Colonic mucosa (tissue), 4 donors: ENCODE data around the gene FKBP2. TPM values are rescaled to one million over a fixed set of nuclear protein-coding genes. Genes with fewer than 3 reads are reported as not detected.

Source experiments
- DNase-seq: peaks from one replicate; pipeline ENCODE4 v3.0.0-alpha.2; 2020
- H3K27ac ChIP-seq: fragments of 200-600 bp; one replicate; pipeline ENCODE4 v1.8.0; 2021
- H3K27me3 ChIP-seq: fragments of 200-600 bp; one replicate; pipeline ENCODE4 v1.8.0; 2021
- H3K36me3 ChIP-seq: fragments of 200-600 bp; one replicate; pipeline ENCODE4 v1.8.0; 2021
- H3K4me1 ChIP-seq: fragments of 200-600 bp; one replicate; pipeline ENCODE4 v1.8.0; 2021; ENCODE audit warnings: mild to moderate bottlenecking
- H3K4me3 ChIP-seq: fragments of 200-600 bp; one replicate; pipeline ENCODE4 v1.8.0; 2021
- H3K9ac ChIP-seq, 2 donors: one replicate each; pipeline ENCODE4 v1.7.0; 2013; ENCODE audit warnings: control low read depth in 2 of 2, low read depth in 2 of 2, low read length in 2 of 2
- H3K9me3 ChIP-seq: fragments of 200-600 bp; one replicate; pipeline ENCODE4 v1.8.0; 2021
- CTCF ChIP-seq: fragments of 200-600 bp; IDR thresholded peaks from one replicate; pipeline ENCODE4 v1.8.0; 2022; ENCODE audit warnings: antibody characterized with exemption, mild to moderate bottlenecking
- intact Hi-C: fragments of 100-400 bp; cut with DNase I; formaldehyde crosslinking; loops from one replicate; pipeline ENCODE4 v1.14.1; 2022
- total RNA-seq, 2 donors: library from RNA; stranded (reverse); fragmentation: NEBNext Ultra II Directional in 1 of 2; extraction: Animal tissue kit (Norgen Biotek cat#: 25700) in 1 of 2; gene quantifications; one replicate each; pipeline ENCODE4 v1.2.1, GENCODE V29; 2021
- donor health status: healthy.
- donor health status: DM: no; HTN: no; CAD: no.
- donor health status: DM: no; HTN: no; CAD: no.

Gene FKBP2
- total RNA-seq, 2 donors from 2014 or later, result 71.7 to 104 TPM

GRCh38 chr11:64289002-64289564, 48.2 kb downstream of the FKBP2 start:
- Histone ChIP-seq H3K9me3 (no peaks in the 10 kb centered on the region), H3K27me3 (peaks cover 36% of the 10 kb centered on the region), H3K27ac (no peak overlapping the region), H3K36me3 (no peaks in the 10 kb centered on the region), H3K9ac (no peak overlapping the region), H3K4me1 (peaks cover 3% of the 10 kb centered on the region), H3K4me3 (no peak overlapping the region)
- no peak for TF ChIP-seq CTCF
- no peak for DNase-seq
- intact Hi-C loops, result no loop called here

GRCh38 chr11:64290352-64291261, 49.7 kb downstream of the FKBP2 start:
- no peak overlapping the region for H3K27ac ChIP-seq
- intact Hi-C loops, result no loop called here
- DNase-seq, result no peak
- H3K27me3 ChIP-seq, result peaks cover 44% of the 10 kb centered on the region
- no peak overlapping the region for H3K4me3 ChIP-seq
- peaks cover 3% of the 10 kb centered on the region for H3K4me1 ChIP-seq
- TF ChIP-seq CTCF, result no peak
- H3K9ac ChIP-seq, result no peak overlapping the region
- no peaks in the 10 kb centered on the region for H3K36me3 ChIP-seq
- H3K9me3 ChIP-seq, result no peaks in the 10 kb centered on the region

- DNase-seq, result no peak
- Histone ChIP-seq H3K9ac (peak within 1 kb of the TSS in 1 of 2 donors; percentile 43), H3K4me1 (peaks cover 3% of the 10 kb centered on the region), H3K27me3 (peaks cover 51% of the 10 kb centered on the region), H3K4me3 (peak within 1 kb of the TSS; percentile 19), H3K9me3 (no peaks in the 10 kb centered on the region), H3K36me3 (no peaks in the 10 kb centered on the region), H3K27ac (no peak within 1 kb of the TSS)
- intact Hi-C loops, result no loop called here
- no peak for TF ChIP-seq CTCF
Observed at GRCh38 chr11:64291262-64291751, 50.4 kb downstream of the FKBP2 start, which contains the start of gene KCNK4. Gene KCNK4 (plus strand): TSS chr11:64291302. CDS start chr11:64293019, 1,717 bp downstream.

GRCh38 chr11:64291752-64292459, 51.0 kb downstream of the FKBP2 start:
- no peak overlapping the region for H3K27ac ChIP-seq
- H3K4me1 ChIP-seq, result peaks cover 3% of the 10 kb centered on the region
- peak overlapping the region in 1 of 2 donors; percentile 43 for H3K9ac ChIP-seq
- TF ChIP-seq CTCF, result no peak
- DNase-seq, result no peak
- peak overlapping the region; percentile 19 for H3K4me3 ChIP-seq
- H3K36me3 ChIP-seq, result no peaks in the 10 kb centered on the region
- H3K9me3 ChIP-seq, result no peaks in the 10 kb centered on the region
- peaks cover 57% of the 10 kb centered on the region for H3K27me3 ChIP-seq
- intact Hi-C loops, result no loop called here

- H3K4me1 ChIP-seq, result peaks cover 3% of the 10 kb centered on the region
- no peaks in the 10 kb centered on the region for H3K36me3 ChIP-seq
- H3K27me3 ChIP-seq, result peaks cover 64% of the 10 kb centered on the region
- H3K27ac ChIP-seq, result no peak overlapping the region
- DNase-seq, result no peak
- peak overlapping the region; percentile 19 for H3K4me3 ChIP-seq
- intact Hi-C loops, result no loop called here
- TF ChIP-seq CTCF, result no peak
- no peaks in the 10 kb centered on the region for H3K9me3 ChIP-seq
- H3K9ac ChIP-seq, result peak overlapping the region in 1 of 2 donors; percentile 43
Observed at GRCh38 chr11:64292460-64293254, 51.8 kb downstream of the FKBP2 start.
